GM23338 (cell line): ENCODE results near the gene ZFP92. TPM values are rescaled to one million over a fixed set of nuclear protein-coding genes. Genes with fewer than 3 reads are reported as not detected.

ENCODE experiments used
- ATAC-seq: fragments of 200-7000 bp; cut with Tn5 transposase; 3 replicates; pipeline ENCODE4 v1.9.1; 2020
- DNase-seq: peaks from one replicate; pipeline ENCODE4 v3.0.0-alpha.2; 2015; ENCODE audit warnings: low spot score
- H2AFZ ChIP-seq: fragments of 200-600 bp; sonication (generic); 2 replicates; pipeline ENCODE4 v1.8.0; 2016; ENCODE audit warnings: antibody characterized with exemption, mild to moderate bottlenecking, moderate library complexity
- H3F3A ChIP-seq: fragments of 200-600 bp; sonication (generic); replicated peaks from 2 replicates; pipeline ENCODE4 v1.8.0; 2017; ENCODE audit warnings: antibody characterized with exemption, mixed run types, low read depth
- H3K27ac ChIP-seq: fragments of 200-600 bp; sonication (generic); 2 replicates; pipeline ENCODE4 v1.6.1; 2016; ENCODE audit warnings: low read depth
- H3K27me3 ChIP-seq: fragments of 200-600 bp; sonication (generic); 2 replicates; pipeline ENCODE4 v1.8.0; 2016; ENCODE audit warnings: mild to moderate bottlenecking, mixed run types, moderate library complexity; ENCODE audit not compliant: insufficient read depth
- H3K36me3 ChIP-seq: fragments of 200-600 bp; sonication (generic); 2 replicates; pipeline ENCODE4 v1.8.0; 2016; ENCODE audit warnings: mild to moderate bottlenecking; ENCODE audit not compliant: insufficient read depth
- H3K4me1 ChIP-seq: fragments of 200-600 bp; sonication (generic); 2 replicates; pipeline ENCODE4 v1.8.0; 2016; ENCODE audit warnings: mild to moderate bottlenecking, moderate library complexity; ENCODE audit not compliant: insufficient read depth
- H3K4me2 ChIP-seq: fragments of 200-600 bp; sonication (generic); 2 replicates; pipeline ENCODE4 v1.7.1; 2017; ENCODE audit warnings: mixed run types
- H3K4me3 ChIP-seq: fragments of 200-600 bp; sonication (generic); 2 replicates; pipeline ENCODE4 v1.6.1; 2016; ENCODE audit warnings: mixed run types
- H3K79me2 ChIP-seq: fragments of 200-600 bp; sonication (generic); replicated peaks from 2 replicates; pipeline ENCODE4 v1.8.0; 2017; ENCODE audit warnings: mild to moderate bottlenecking; ENCODE audit not compliant: insufficient read depth
- H3K9me2 ChIP-seq: fragments of 200-600 bp; sonication (generic); 2 replicates; pipeline ENCODE4 v1.8.0; 2017; ENCODE audit not compliant: insufficient read depth
- H4K20me1 ChIP-seq: fragments of 200-600 bp; sonication (generic); replicated peaks from 2 replicates; pipeline ENCODE4 v1.8.0; 2017; ENCODE audit warnings: mild to moderate bottlenecking; ENCODE audit not compliant: insufficient read depth
- H3K27ac Mint-ChIP-seq: 2 replicates; pipeline ENCODE4 v1.8.0; 2020; ENCODE audit warnings: inconsistent platforms, mild to moderate bottlenecking, moderate library complexity, mixed read lengths
- H3K27me3 Mint-ChIP-seq: 3 replicates; pipeline ENCODE4 v1.8.0; 2022; ENCODE audit warnings: low read depth, mild to moderate bottlenecking, moderate library complexity, mixed read lengths, inconsistent platforms; ENCODE audit not compliant: insufficient read depth, poor library complexity
- H3K36me3 Mint-ChIP-seq: 3 replicates; pipeline ENCODE4 v1.8.0; 2021; ENCODE audit warnings: low read depth, mild to moderate bottlenecking, inconsistent platforms, moderate library complexity, mixed read lengths
- H3K4me1 Mint-ChIP-seq: 3 replicates; pipeline ENCODE4 v1.8.0; 2020; ENCODE audit warnings: mild to moderate bottlenecking, inconsistent platforms, mixed read lengths
- H3K4me3 Mint-ChIP-seq: 3 replicates; pipeline ENCODE4 v1.8.0; 2021; ENCODE audit warnings: moderate library complexity, mild to moderate bottlenecking, inconsistent platforms, mixed read lengths
- H3K9me3 Mint-ChIP-seq: 3 replicates; pipeline ENCODE4 v1.8.0; 2020; ENCODE audit warnings: moderate library complexity, mild to moderate bottlenecking, inconsistent platforms, mixed read lengths
- CREB1 ChIP-seq: fragments of 250-450 bp; sonication (Bioruptor Pico); IDR thresholded peaks from 2 replicates; pipeline ENCODE4 v1.5.0; 2020; ENCODE audit warnings: low read depth, mild to moderate bottlenecking, moderate library complexity
- CTCF ChIP-seq, 2 experiments: fragments of 200-600 bp in 1 of 2; sonication (generic) in 1 of 2; conservative IDR thresholded peaks; 2 replicates each; pipeline versions ENCODE4 v1.5.1 to v1.6.1; 2016 to 2017; ENCODE audit warnings: antibody characterized with exemption in 2 of 2, low read depth in 2 of 2, mild to moderate bottlenecking in 2 of 2, moderate library complexity in 1 of 2
- ETS1 ChIP-seq: IDR thresholded peaks from 2 replicates; pipeline ENCODE4 v1.6.1; 2016; ENCODE audit warnings: antibody characterized with exemption
- EZH2 ChIP-seq: fragments of 200-600 bp; sonication (generic); IDR thresholded peaks from one replicate; pipeline ENCODE4 v1.8.0; 2017; ENCODE audit warnings: antibody characterized with exemption, mild to moderate bottlenecking, low read depth; ENCODE audit not compliant: unreplicated experiment
- EZH2phosphoT487 ChIP-seq: fragments of 200-600 bp; sonication (generic); IDR thresholded peaks from one replicate; pipeline ENCODE4 v1.8.1; 2018; ENCODE audit warnings: antibody characterized with exemption; ENCODE audit not compliant: unreplicated experiment
- JUNB ChIP-seq: IDR thresholded peaks from one replicate; pipeline ENCODE4 v1.6.1; 2016; ENCODE audit warnings: antibody characterized with exemption; ENCODE audit not compliant: unreplicated experiment
- NANOG ChIP-seq: IDR thresholded peaks from 2 replicates; pipeline ENCODE4 v1.6.1; 2016; ENCODE audit warnings: antibody characterized with exemption, borderline replicate concordance
- POLR2AphosphoS5 ChIP-seq: IDR thresholded peaks from 2 replicates; pipeline ENCODE4 v1.6.1; 2016; ENCODE audit warnings: antibody characterized with exemption, low read depth
- STAT1 ChIP-seq: IDR thresholded peaks from one replicate; pipeline ENCODE4 v1.6.1; 2016; ENCODE audit warnings: antibody characterized with exemption; ENCODE audit not compliant: unreplicated experiment
- ZNF114 ChIP-seq: fragments of 250-450 bp; sonication (Bioruptor Pico); IDR thresholded peaks from 2 replicates; pipeline ENCODE4 v1.5.0; 2020; ENCODE audit warnings: mild to moderate bottlenecking, moderate library complexity
- ZNF331 ChIP-seq: fragments of 250-450 bp; sonication (Bioruptor Pico); IDR thresholded peaks from 2 replicates; pipeline ENCODE4 v1.5.0; 2020; ENCODE audit warnings: low read depth, mild to moderate bottlenecking, moderate library complexity
- ZNF462 ChIP-seq: fragments of 250-450 bp; sonication (Bioruptor Pico); IDR thresholded peaks from 2 replicates; pipeline ENCODE4 v1.5.0; 2020; ENCODE audit warnings: mild to moderate bottlenecking, moderate library complexity
- polyA plus RNA-seq: library from polyadenylated mRNA; unstranded; fragments of >200 nt; fragmentation: Nextera tagmentation; extraction: Ambion mirVana; gene quantifications from 2 replicates; pipeline ENCODE4 v1.2.1, GENCODE V29; 2016
- total RNA-seq: library from RNA; depleted of rRNA; stranded (reverse); fragments of >200 nt; shearing (Covaris generic); gene quantifications from 2 replicates; pipeline ENCODE4 v1.2.3, GENCODE V29; 2014
- TF ChIP-seq, protein P1 (sequence below): IDR thresholded peaks from one replicate; pipeline ENCODE4 v1.6.1; 2018; ENCODE audit warnings: antibody characterized with exemption; ENCODE audit not compliant: unreplicated experiment

ZFP92 gene
- total and polyA plus RNA-seq, 2 experiments from 2014 or later = 0.05 to 0.52 TPM

DNA sequence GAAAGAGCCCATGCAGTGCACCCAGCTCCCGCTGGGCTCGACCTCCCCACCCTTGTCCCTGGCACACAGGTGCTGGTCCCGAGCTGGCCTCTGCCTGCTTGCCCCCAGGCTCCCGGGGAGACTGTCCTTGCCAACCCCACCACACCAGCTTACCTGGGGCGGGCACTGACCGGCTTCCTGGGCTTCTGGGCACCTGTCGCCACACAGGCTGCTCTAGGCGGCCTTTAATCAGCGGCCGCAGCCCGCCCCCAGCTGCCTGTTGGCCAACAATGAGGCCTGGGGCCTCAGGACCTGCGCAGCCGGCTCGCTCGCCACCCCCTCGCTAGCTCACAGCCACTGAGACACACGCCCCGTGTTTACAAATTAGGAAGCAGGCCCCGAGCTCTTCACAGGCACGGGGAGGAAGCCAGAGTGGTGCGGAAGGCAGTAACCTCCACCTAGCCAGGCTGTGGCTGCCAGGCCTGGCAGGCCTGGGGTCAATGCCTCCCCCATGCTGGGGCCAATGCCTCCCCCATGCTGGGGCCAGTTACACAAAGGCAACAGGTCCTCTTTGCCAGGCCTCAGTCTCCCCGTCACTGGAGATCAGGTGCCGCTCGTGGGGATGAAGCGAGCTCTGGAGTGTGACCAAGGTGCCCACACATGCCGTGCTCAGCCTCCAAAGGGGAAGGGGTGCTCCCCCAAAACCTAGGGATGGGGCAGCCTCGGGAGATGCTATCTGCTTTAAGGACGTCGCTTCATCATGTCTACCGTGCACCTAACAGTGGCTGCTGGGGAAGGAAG is 34.8 kb downstream of the ZFP92 start, which contains the start of gene TREX2:
TSS of gene TREX2 (minus strand) at position 201 of the 780 bp plus-strand sequence. CDS start 626 bp downstream, outside the sequence.
- no peaks in the 10 kb centered on the region for H3K9me2 ChIP-seq
- TF ChIP-seq ZNF114 (no peak), CREB1 (CRISPR knock-in tag) (no peak), ZNF462 (CRISPR knock-in tag) (no peak), EZH2 (no peak), CTCF (conservative IDR thresholded peaks at IDR 0.05; ENCODE audit: low read depth in 2 of 2) (no peak), ZNF331 (CRISPR knock-in tag) (no peak), EZH2phosphoT487 (no peak), JUNB (no peak), ETS1 (no peak), NANOG (no peak), POLR2AphosphoS5 (no peak), STAT1 (no peak)
- TF ChIP-seq, protein P1, sequence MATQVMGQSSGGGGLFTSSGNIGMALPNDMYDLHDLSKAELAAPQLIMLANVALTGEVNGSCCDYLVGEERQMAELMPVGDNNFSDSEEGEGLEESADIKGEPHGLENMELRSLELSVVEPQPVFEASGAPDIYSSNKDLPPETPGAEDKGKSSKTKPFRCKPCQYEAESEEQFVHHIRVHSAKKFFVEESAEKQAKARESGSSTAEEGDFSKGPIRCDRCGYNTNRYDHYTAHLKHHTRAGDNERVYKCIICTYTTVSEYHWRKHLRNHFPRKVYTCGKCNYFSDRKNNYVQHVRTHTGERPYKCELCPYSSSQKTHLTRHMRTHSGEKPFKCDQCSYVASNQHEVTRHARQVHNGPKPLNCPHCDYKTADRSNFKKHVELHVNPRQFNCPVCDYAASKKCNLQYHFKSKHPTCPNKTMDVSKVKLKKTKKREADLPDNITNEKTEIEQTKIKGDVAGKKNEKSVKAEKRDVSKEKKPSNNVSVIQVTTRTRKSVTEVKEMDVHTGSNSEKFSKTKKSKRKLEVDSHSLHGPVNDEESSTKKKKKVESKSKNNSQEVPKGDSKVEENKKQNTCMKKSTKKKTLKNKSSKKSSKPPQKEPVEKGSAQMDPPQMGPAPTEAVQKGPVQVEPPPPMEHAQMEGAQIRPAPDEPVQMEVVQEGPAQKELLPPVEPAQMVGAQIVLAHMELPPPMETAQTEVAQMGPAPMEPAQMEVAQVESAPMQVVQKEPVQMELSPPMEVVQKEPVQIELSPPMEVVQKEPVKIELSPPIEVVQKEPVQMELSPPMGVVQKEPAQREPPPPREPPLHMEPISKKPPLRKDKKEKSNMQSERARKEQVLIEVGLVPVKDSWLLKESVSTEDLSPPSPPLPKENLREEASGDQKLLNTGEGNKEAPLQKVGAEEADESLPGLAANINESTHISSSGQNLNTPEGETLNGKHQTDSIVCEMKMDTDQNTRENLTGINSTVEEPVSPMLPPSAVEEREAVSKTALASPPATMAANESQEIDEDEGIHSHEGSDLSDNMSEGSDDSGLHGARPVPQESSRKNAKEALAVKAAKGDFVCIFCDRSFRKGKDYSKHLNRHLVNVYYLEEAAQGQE = no peak

More for the DNA sequence above, 34.8 kb downstream of the ZFP92 start, which contains the start of gene TREX2:
- DNase-seq (no peak), ATAC-seq (no peak)
- Mint-ChIP-seq H3K9me3 (no peaks in the 10 kb centered on the region), H3K4me3 (no peak within 1 kb of the TSS), H3K27me3 (peaks cover 5% of the 10 kb centered on the region), H3K4me1 (no peaks in the 10 kb centered on the region), H3K36me3 (no peaks in the 10 kb centered on the region), H3K27ac (no peak within 1 kb of the TSS)
- no peaks in the 10 kb centered on the region for H3K27me3 ChIP-seq
- H3K36me3 ChIP-seq = no peaks in the 10 kb centered on the region
- no peaks in the 10 kb centered on the region for H3K79me2 ChIP-seq
- no peak within 1 kb of the TSS for H3K27ac ChIP-seq
- no peak within 1 kb of the TSS for H2AFZ ChIP-seq
- H4K20me1 ChIP-seq = no peaks in the 10 kb centered on the region
- H3K4me1 ChIP-seq = no peaks in the 10 kb centered on the region
- H3K4me3 ChIP-seq = no peak within 1 kb of the TSS
- H3F3A ChIP-seq = no peaks in the 10 kb centered on the region
- no peak within 1 kb of the TSS for H3K4me2 ChIP-seq
